ENCODE data around the gene ZNF785.

DNA sequence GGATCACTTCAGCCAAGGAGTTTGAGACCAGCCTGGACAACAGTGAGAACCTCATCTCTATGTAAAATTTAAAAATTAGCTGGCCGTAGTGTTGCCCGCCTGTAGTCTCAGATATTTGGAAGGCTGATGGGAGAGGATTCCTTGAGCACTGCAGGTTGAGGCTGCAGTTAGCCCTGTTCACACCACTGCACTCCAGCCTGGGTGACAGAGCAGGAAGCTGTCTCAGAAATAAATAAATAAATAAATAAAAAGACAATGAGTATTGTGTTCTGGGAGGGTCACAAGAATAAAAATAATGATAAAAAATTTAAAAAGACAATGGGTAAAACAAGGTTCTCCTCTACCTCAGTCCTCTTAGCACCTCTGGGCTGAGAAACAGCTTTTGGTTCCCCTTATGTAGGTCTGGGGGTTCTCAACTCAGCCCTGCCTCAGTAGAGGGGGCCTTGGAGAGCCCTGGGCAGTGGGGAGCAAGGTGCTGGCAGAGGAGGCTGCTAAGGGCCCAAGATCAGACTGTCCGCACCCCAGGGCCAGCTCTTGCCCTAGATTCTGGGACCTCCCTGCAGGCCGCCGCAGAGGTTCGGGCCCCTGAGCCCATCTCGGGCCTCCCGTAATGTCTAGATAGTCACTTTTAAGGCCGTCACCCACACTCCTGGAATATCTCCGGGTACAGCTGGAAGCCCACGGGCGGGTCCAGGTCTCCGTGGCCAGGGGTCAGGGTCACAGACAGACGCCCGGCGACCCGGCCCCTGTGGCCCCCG, 30.8 kb downstream of the ZNF785 start:
- TF ChIP-seq, protein P1, sequence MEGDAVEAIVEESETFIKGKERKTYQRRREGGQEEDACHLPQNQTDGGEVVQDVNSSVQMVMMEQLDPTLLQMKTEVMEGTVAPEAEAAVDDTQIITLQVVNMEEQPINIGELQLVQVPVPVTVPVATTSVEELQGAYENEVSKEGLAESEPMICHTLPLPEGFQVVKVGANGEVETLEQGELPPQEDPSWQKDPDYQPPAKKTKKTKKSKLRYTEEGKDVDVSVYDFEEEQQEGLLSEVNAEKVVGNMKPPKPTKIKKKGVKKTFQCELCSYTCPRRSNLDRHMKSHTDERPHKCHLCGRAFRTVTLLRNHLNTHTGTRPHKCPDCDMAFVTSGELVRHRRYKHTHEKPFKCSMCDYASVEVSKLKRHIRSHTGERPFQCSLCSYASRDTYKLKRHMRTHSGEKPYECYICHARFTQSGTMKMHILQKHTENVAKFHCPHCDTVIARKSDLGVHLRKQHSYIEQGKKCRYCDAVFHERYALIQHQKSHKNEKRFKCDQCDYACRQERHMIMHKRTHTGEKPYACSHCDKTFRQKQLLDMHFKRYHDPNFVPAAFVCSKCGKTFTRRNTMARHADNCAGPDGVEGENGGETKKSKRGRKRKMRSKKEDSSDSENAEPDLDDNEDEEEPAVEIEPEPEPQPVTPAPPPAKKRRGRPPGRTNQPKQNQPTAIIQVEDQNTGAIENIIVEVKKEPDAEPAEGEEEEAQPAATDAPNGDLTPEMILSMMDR (IDR thresholded peaks at IDR 0.05): no peak
- no peak for TF ChIP-seq POLR2A (IDR thresholded peaks at IDR 0.05; ENCODE audit: low read depth)
- no peak for TF ChIP-seq POLR2AphosphoS5 (IDR thresholded peaks at IDR 0.05)
- TF ChIP-seq EP300 (IDR thresholded peaks at IDR 0.05): no peak

All from esophagus muscularis mucosa (tissue), 4 donors.